GM23338 (cell line): Measurements from ENCODE around the gene COL25A1.

ENCODE experiments used
- CTCF ChIP-seq, 2 experiments: fragments of 200-600 bp in 1 of 2; sonication (generic) in 1 of 2; conservative IDR thresholded peaks; 2 replicates each; pipeline versions ENCODE4 v1.5.1 to v1.6.1; 2016 to 2017; ENCODE audit warnings: antibody characterized with exemption in 2 of 2, low read depth in 2 of 2, mild to moderate bottlenecking in 2 of 2, moderate library complexity in 1 of 2
- EZH2 ChIP-seq: fragments of 200-600 bp; sonication (generic); IDR thresholded peaks from one replicate; pipeline ENCODE4 v1.8.0; 2017; ENCODE audit warnings: antibody characterized with exemption, mild to moderate bottlenecking, low read depth; ENCODE audit not compliant: unreplicated experiment
- ZNF462 ChIP-seq: fragments of 250-450 bp; sonication (Bioruptor Pico); IDR thresholded peaks from 2 replicates; pipeline ENCODE4 v1.5.0; 2020; ENCODE audit warnings: mild to moderate bottlenecking, moderate library complexity

- TF ChIP-seq ZNF462 (CRISPR knock-in tag) (no peak), CTCF (conservative IDR thresholded peaks at IDR 0.05; ENCODE audit: low read depth in 2 of 2) (no peak), EZH2 (no peak)
Observed at GRCh38 chr4:109278594-109279031, 23.8 kb downstream of the COL25A1 start.
